HG03175 (cell line): ENCODE measurements around the gene MYO3B.
A peak's percentile ranks its signal among the peaks of the same experiment; 100 is the strongest.

Experiments
- ATAC-seq: cut with Tn5 transposase; IDR thresholded peaks from one replicate; pipeline ENCODE4 v1.9.1; 2021; ENCODE audit warnings: mild to moderate bottlenecking, moderate library complexity; ENCODE audit not compliant: unreplicated experiment

MYO3B gene

GRCh38 chr2:170162271-170162632 lies 15.7 kb upstream of the MYO3B start:
- ATAC-seq: no peak

- ATAC-seq: no peak
Measured at GRCh38 chr2:170163411-170164065, 14.4 kb upstream of the MYO3B start.

GRCh38 chr2:170165129-170165528 lies 12.8 kb upstream of the MYO3B start:
- no peak for ATAC-seq

DNA sequence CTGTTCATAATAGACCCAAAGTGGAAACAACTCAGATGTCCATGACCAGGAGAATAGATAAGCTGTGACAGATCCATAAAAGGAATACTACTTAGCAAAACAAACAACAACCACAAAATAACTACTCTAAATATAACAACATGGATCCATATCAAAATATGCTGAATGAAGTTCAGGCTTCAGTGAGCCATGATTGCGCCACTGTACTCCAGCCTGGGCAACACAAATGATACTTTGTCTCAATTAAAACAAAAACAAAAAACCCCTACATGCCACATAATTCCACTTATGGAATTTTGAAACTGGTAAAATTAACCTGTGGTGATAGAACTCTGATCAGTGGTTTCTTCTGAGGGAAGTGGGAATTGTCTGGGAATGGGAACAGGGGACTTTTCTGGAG lies 11.2 kb upstream of the MYO3B start:
- no peak for ATAC-seq

DNA sequence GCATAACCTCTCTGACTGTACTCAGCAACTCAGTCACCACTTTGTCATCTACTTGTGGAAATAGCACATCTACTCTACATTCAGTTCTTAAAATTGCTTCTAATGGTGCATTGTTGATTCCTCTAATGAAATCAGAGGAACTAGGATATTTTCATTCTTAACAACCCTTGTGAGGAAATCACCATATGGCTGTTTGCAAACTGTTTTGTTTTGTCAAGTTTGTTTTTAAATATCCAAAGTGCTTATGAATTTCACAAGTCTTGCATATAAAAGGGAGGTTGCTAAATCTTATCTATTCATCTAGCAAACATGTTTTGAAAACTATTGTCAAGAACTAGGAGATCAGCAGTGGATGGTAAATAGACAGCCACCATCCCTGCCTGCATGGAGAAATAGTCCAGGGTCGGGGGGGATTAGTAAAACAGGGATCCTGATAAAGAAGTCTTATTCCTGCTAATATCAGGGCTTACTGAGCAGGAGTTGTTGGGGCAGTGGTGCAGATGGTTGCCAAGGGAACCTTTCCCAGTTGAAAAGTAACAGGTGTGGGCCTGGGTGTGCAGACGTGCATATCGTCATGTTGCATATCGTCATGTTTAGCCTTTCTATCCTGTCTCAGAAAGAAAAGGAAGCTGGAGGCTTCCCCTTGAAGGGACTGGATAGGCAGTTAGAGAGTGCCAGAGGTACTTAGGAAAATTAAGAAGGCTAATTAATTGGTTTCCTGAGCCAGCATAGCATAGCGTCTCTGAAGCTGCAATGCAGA lies 7.5 kb upstream of the MYO3B start:
- no peak for ATAC-seq

GRCh38 chr2:170176212-170176611 lies 1.7 kb upstream of the MYO3B start:
- ATAC-seq: no peak

DNA sequence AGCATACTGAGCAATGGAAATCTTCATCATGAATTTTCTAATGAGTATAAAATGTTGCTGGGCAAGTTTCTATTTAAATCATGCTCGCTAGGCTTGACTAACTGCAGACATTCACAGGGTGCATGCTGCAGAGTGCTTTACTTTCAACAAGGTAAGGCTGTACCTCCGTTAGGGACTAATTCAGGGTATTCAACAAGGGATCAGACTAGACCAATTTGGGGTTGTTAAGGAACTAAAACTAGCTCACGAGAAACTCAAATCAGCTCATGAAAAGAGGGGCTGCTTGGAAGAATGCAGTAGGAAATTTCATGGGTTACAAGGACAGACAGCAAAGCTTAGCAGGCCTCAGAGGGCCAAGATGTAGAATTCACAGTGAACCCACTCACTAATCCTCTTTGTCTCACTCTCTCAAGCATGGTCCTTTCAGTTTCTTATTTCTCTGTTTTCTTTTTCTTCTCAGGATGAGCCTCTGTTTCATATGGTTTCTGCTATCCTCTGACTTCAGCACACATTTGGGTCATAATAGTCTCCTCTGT lies 2.2 kb downstream of the MYO3B start:
- ATAC-seq: peak; percentile 64

GRCh38 chr2:170181602-170182001 lies 3.7 kb downstream of the MYO3B start:
- ATAC-seq: no peak

GRCh38 chr2:170185319-170185718 lies 7.4 kb downstream of the MYO3B start:
- no peak for ATAC-seq

GRCh38 chr2:170189757-170190156 lies 11.8 kb downstream of the MYO3B start:
- ATAC-seq: no peak

GRCh38 chr2:170190172-170190571 lies 12.2 kb downstream of the MYO3B start:
- ATAC-seq: no peak

GRCh38 chr2:170191166-170191866 lies 13.4 kb downstream of the MYO3B start:
- no peak for ATAC-seq

- no peak for ATAC-seq
Measured at GRCh38 chr2:170196963-170197362, 19.0 kb downstream of the MYO3B start.

GRCh38 chr2:170201275-170201674 lies 23.3 kb downstream of the MYO3B start:
- ATAC-seq: no peak

- ATAC-seq: peak; percentile 57
Measured at GRCh38 chr2:170201734-170202393, 23.9 kb downstream of the MYO3B start.

DNA sequence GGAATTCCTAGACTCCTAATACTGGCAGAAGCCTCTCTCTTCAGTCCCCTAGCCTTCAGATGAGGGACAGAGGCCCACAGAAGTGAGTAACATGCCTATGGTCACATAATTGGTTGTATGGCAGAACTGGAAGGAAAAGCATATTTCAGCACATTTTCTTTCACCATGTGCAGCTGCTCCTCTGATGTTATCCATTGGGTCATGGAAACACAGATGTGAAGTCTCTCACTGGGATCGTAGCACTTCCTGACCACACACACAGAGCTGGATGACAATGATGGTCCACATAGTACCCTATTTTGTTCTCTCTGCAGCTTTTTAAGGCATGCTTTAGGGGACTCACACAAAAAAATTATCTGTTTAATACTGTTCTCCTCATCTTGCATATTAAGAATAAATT lies 24.5 kb downstream of the MYO3B start:
- ATAC-seq: no peak

- no peak for ATAC-seq
Measured at GRCh38 chr2:170204298-170204951, 26.5 kb downstream of the MYO3B start.

DNA sequence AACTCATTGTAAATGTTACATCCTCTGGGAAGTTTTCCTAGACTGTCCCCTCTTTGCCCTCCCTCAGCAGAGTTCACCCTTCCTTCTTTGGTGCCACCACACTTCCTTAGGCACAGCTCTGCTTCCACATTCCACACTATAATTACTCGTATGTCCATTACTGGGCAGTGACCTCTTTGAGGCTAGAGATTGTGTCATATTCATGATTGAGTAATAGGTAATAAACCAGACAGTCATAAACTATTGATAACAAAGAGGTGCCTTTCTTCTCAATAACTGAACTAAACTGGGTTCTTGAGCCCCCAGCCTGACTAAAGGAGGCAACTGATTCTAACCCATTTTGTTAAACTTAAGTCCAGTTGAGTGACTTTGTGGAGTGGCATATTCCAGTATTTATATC lies 28.3 kb downstream of the MYO3B start:
- no peak for ATAC-seq

DNA sequence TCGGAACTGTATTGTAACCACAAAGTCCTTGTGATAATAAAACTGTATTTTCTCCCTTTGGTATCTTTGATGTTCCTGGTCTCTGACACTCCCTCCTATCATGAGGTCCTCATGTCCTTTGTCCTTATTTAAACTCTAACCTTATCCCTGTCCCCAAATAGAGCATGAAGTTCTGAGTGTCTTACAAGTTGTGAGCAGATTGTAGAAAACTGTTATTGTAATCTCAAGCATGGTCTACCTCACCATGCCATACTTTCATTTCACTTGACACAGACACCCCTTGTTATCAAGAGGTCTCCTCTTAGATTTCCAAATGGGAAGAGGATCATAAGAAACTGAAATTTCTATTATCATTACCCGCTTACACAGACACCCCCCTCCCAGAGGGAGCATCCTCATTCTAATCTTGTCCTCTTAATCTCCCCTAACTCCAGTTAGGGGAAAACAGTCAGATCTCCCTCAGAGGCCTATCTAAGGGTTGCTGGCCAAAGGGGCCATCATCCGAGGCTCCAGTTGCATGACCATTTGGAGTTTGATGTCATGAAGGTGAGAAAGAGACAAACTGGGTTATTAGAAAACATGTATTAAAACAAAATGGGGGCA lies 29.0 kb downstream of the MYO3B start:
- ATAC-seq: no peak

GRCh38 chr2:170207901-170208300 lies 30.0 kb downstream of the MYO3B start:
- ATAC-seq: no peak
